ENCODE measurements around the gene RARG.
A peak's percentile ranks its signal among the peaks of the same experiment; 100 is the strongest.
"Not testable (repeated sequence)": the region's sequence is repeated elsewhere in the genome, so short reads cannot be mapped to it uniquely, and the experiment has no call there.

RARG gene

GRCh38 chr12:53205747-53206419 is 26.1 kb downstream of the RARG start:
- Histone ChIP-seq H3K4me3 (ENCODE audit: insufficient read depth in 1 of 2, low read depth in 1 of 2, low read length in 2 of 2) (peak overlapping the region in 1 of 2 experiments; percentile 54), H3K18ac (ENCODE audit: low read depth in 1 of 2, low read length in 2 of 2) (peak overlapping the region; percentile 34 to 74), H3K27me3 (ENCODE audit: control insufficient read depth in 1 of 2, insufficient read depth in 1 of 2, low read length in 2 of 2) (no peaks in the 10 kb centered on the region), H3K9ac (ENCODE audit: low read length) (peak overlapping the region; percentile 86), H3K4me1 (ENCODE audit: control insufficient read depth, insufficient read depth, low read depth, low read length) (peaks cover 11% of the 10 kb centered on the region), H3K14ac (ENCODE audit: low read length in 2 of 2) (peak overlapping the region in 1 of 2 experiments; percentile 44), H2BK15ac (ENCODE audit: low read depth, poor library complexity, severe bottlenecking) (no peak overlapping the region), H3K36me3 (ENCODE audit: control insufficient read depth in 1 of 2, insufficient read depth in 2 of 2, low read depth in 1 of 2, low read length in 2 of 2) (peaks cover 9 to 15% of the 10 kb centered on the region in 2 experiments), H3K9me3 (ENCODE audit: control insufficient read depth, low read length) (no peaks in the 10 kb centered on the region), H3K79me1 (replicated peaks; ENCODE audit: low read length, poor library complexity, severe bottlenecking) (no peaks in the 10 kb centered on the region), H3K23ac (ENCODE audit: low read length in 2 of 2) (peak overlapping the region in 1 of 2 experiments; percentile 70), H2BK5ac (ENCODE audit: low read depth, low read length, poor library complexity, severe bottlenecking) (no peak overlapping the region), H4K8ac (ENCODE audit: low read length) (peak overlapping the region; percentile 74), H3K4ac (ENCODE audit: low read depth in 1 of 2, low read length in 2 of 2) (peak overlapping the region; percentile 40 to 68), H2BK12ac (ENCODE audit: low read length in 2 of 2) (peak overlapping the region; percentile 49 to 64), H3K27ac (ENCODE audit: low read length, poor library complexity, severe bottlenecking) (peak overlapping the region; percentile 8), H2AK5ac (ENCODE audit: low read length, severe bottlenecking) (peak overlapping the region; percentile 75), H2AFZ (ENCODE audit: low read depth, low read length) (no peak overlapping the region), H3K4me2 (ENCODE audit: low read length, poor library complexity, severe bottlenecking) (no peak overlapping the region), H4K91ac (ENCODE audit: low read length) (peak overlapping the region; percentile 67), H2BK120ac (ENCODE audit: low read depth, low read length) (peak overlapping the region; percentile 37)
- peak; percentile 90 for DNase-seq
- WGBS = 0% methylated on average over 7 of the region's 7 CpGs

GRCh38 chr12:53204351-53204750 is 27.7 kb downstream of the RARG start:
- H3K9ac ChIP-seq (ENCODE audit: low read length) = no peak overlapping the region
- no peak overlapping the region for H3K23ac ChIP-seq (ENCODE audit: low read length in 2 of 2)
- H3K14ac ChIP-seq (ENCODE audit: low read length in 2 of 2) = no peak overlapping the region
- H3K4me2 ChIP-seq (ENCODE audit: low read length, poor library complexity, severe bottlenecking) = no peak overlapping the region
- peaks cover 12% of the 10 kb centered on the region for H3K4me1 ChIP-seq (ENCODE audit: control insufficient read depth, insufficient read depth, low read depth, low read length)
- no peak overlapping the region for H2BK12ac ChIP-seq (ENCODE audit: low read length in 2 of 2)
- DNase-seq = no peak
- H3K27me3 ChIP-seq (ENCODE audit: control insufficient read depth in 1 of 2, insufficient read depth in 1 of 2, low read length in 2 of 2) = no peaks in the 10 kb centered on the region
- peaks cover 1 to 4% of the 10 kb centered on the region in 2 experiments for H3K36me3 ChIP-seq (ENCODE audit: control insufficient read depth in 1 of 2, insufficient read depth in 2 of 2, low read depth in 1 of 2, low read length in 2 of 2)
- no peak overlapping the region for H4K8ac ChIP-seq (ENCODE audit: low read length)
- H3K4me3 ChIP-seq (ENCODE audit: insufficient read depth in 1 of 2, low read depth in 1 of 2, low read length in 2 of 2) = no peak overlapping the region
- no peak overlapping the region for H2AK5ac ChIP-seq (ENCODE audit: low read length, severe bottlenecking)
- H3K27ac ChIP-seq (ENCODE audit: low read length, poor library complexity, severe bottlenecking) = no peak overlapping the region
- H3K18ac ChIP-seq (ENCODE audit: low read depth in 1 of 2, low read length in 2 of 2) = no peak overlapping the region
- no peak overlapping the region for H4K91ac ChIP-seq (ENCODE audit: low read length)
- H3K4ac ChIP-seq (ENCODE audit: low read depth in 1 of 2, low read length in 2 of 2) = no peak overlapping the region
- H2AFZ ChIP-seq (ENCODE audit: low read depth, low read length) = no peak overlapping the region
- no CpG with 5 or more reads among the region's 1 CpG for WGBS
- no peak overlapping the region for H2BK15ac ChIP-seq (ENCODE audit: low read depth, poor library complexity, severe bottlenecking)
- H2BK120ac ChIP-seq (ENCODE audit: low read depth, low read length) = no peak overlapping the region
- no peaks in the 10 kb centered on the region for H3K9me3 ChIP-seq (ENCODE audit: control insufficient read depth, low read length)
- H2BK5ac ChIP-seq (ENCODE audit: low read depth, low read length, poor library complexity, severe bottlenecking) = no peak overlapping the region
- no peaks in the 10 kb centered on the region for H3K79me1 ChIP-seq (replicated peaks; ENCODE audit: low read length, poor library complexity, severe bottlenecking)

GRCh38 chr12:53202316-53202715 is 29.7 kb downstream of the RARG start:
- not testable (repeated sequence) for H2BK5ac ChIP-seq (ENCODE audit: low read depth, low read length, poor library complexity, severe bottlenecking); H2BK12ac ChIP-seq (ENCODE audit: low read length in 2 of 2); H3K36me3 ChIP-seq (ENCODE audit: control insufficient read depth in 1 of 2, insufficient read depth in 2 of 2, low read depth in 1 of 2, low read length in 2 of 2); H4K91ac ChIP-seq (ENCODE audit: low read length); H3K9ac ChIP-seq (ENCODE audit: low read length); H3K27ac ChIP-seq (ENCODE audit: low read length, poor library complexity, severe bottlenecking); H3K4me2 ChIP-seq (ENCODE audit: low read length, poor library complexity, severe bottlenecking); H2BK15ac ChIP-seq (ENCODE audit: low read depth, poor library complexity, severe bottlenecking); H3K18ac ChIP-seq (ENCODE audit: low read depth in 1 of 2, low read length in 2 of 2); H3K4ac ChIP-seq (ENCODE audit: low read depth in 1 of 2, low read length in 2 of 2); H2BK120ac ChIP-seq (ENCODE audit: low read depth, low read length); H3K9me3 ChIP-seq (ENCODE audit: control insufficient read depth, low read length); H3K23ac ChIP-seq (ENCODE audit: low read length in 2 of 2); H4K8ac ChIP-seq (ENCODE audit: low read length); H3K4me3 ChIP-seq (ENCODE audit: insufficient read depth in 1 of 2, low read depth in 1 of 2, low read length in 2 of 2); H3K4me1 ChIP-seq (ENCODE audit: control insufficient read depth, insufficient read depth, low read depth, low read length); H3K14ac ChIP-seq (ENCODE audit: low read length in 2 of 2); DNase-seq; H2AK5ac ChIP-seq (ENCODE audit: low read length, severe bottlenecking); H2AFZ ChIP-seq (ENCODE audit: low read depth, low read length); H3K79me1 ChIP-seq (replicated peaks; ENCODE audit: low read length, poor library complexity, severe bottlenecking)
- 92% methylated on average over 7 of the region's 7 CpGs for WGBS
- H3K27me3 ChIP-seq (ENCODE audit: control insufficient read depth in 1 of 2, insufficient read depth in 1 of 2, low read length in 2 of 2) = peaks cover 0 to 19% of the 10 kb centered on the region in 2 experiments

- no peak overlapping the region for H3K4ac ChIP-seq (ENCODE audit: low read depth in 1 of 2, low read length in 2 of 2)
- no peak overlapping the region for H3K18ac ChIP-seq (ENCODE audit: low read depth in 1 of 2, low read length in 2 of 2)
- peaks cover 8% of the 10 kb centered on the region for H3K4me1 ChIP-seq (ENCODE audit: control insufficient read depth, insufficient read depth, low read depth, low read length)
- H3K14ac ChIP-seq (ENCODE audit: low read length in 2 of 2) = no peak overlapping the region
- H2AFZ ChIP-seq (ENCODE audit: low read depth, low read length) = no peak overlapping the region
- no peak overlapping the region for H2BK15ac ChIP-seq (ENCODE audit: low read depth, poor library complexity, severe bottlenecking)
- no peak overlapping the region for H3K27ac ChIP-seq (ENCODE audit: low read length, poor library complexity, severe bottlenecking)
- H2BK5ac ChIP-seq (ENCODE audit: low read depth, low read length, poor library complexity, severe bottlenecking) = no peak overlapping the region
- peak overlapping the region in 1 of 2 experiments; percentile 68 for H2BK12ac ChIP-seq (ENCODE audit: low read length in 2 of 2)
- no peak overlapping the region for H4K8ac ChIP-seq (ENCODE audit: low read length)
- peaks cover 0 to 26% of the 10 kb centered on the region in 2 experiments for H3K27me3 ChIP-seq (ENCODE audit: control insufficient read depth in 1 of 2, insufficient read depth in 1 of 2, low read length in 2 of 2)
- H3K36me3 ChIP-seq (ENCODE audit: control insufficient read depth in 1 of 2, insufficient read depth in 2 of 2, low read depth in 1 of 2, low read length in 2 of 2) = peaks cover 0 to 3% of the 10 kb centered on the region in 2 experiments
- H3K4me3 ChIP-seq (ENCODE audit: insufficient read depth in 1 of 2, low read depth in 1 of 2, low read length in 2 of 2) = no peak overlapping the region
- no peak for DNase-seq
- peak overlapping the region; percentile 7 for H3K9ac ChIP-seq (ENCODE audit: low read length)
- H3K9me3 ChIP-seq (ENCODE audit: control insufficient read depth, low read length) = no peaks in the 10 kb centered on the region
- H2BK120ac ChIP-seq (ENCODE audit: low read depth, low read length) = no peak overlapping the region
- no peak overlapping the region for H4K91ac ChIP-seq (ENCODE audit: low read length)
- H3K23ac ChIP-seq (ENCODE audit: low read length in 2 of 2) = no peak overlapping the region
- H3K4me2 ChIP-seq (ENCODE audit: low read length, poor library complexity, severe bottlenecking) = no peak overlapping the region
- H3K79me1 ChIP-seq (replicated peaks; ENCODE audit: low read length, poor library complexity, severe bottlenecking) = no peaks in the 10 kb centered on the region
- 93% methylated on average over 4 of the region's 4 CpGs for WGBS
- H2AK5ac ChIP-seq (ENCODE audit: low read length, severe bottlenecking) = no peak overlapping the region
Observed at GRCh38 chr12:53201639-53202038, 30.4 kb downstream of the RARG start.

Measured in mesenchymal stem cell (in vitro differentiated cells and primary cell).